Measurements from ENCODE around the gene CDH8.
A peak's percentile ranks its signal among the peaks of the same experiment; 100 is the strongest.

Gene CDH8

GRCh38 chr16:61948414-61948813, 87.8 kb downstream of the CDH8 start:
- no peak overlapping the region for H2BK5ac ChIP-seq (ENCODE audit: low read depth, low read length, poor library complexity)
- no peak overlapping the region for H2BK12ac ChIP-seq (ENCODE audit: low read length)
- no peaks in the 10 kb centered on the region for H3K27me3 ChIP-seq (ENCODE audit: insufficient read depth, low read length)
- H3K4ac ChIP-seq (ENCODE audit: low read depth, low read length), result no peak overlapping the region
- H3K79me2 ChIP-seq (ENCODE audit: control insufficient read depth, insufficient read depth, low read length, poor library complexity), result no peaks in the 10 kb centered on the region
- no peak overlapping the region for H2AFZ ChIP-seq (ENCODE audit: insufficient read depth, low read length, poor library complexity)
- no peak overlapping the region for H4K12ac ChIP-seq (ENCODE audit: low read depth, low read length)
- no peaks in the 10 kb centered on the region for H3K79me1 ChIP-seq (ENCODE audit: low read length)
- no peak for DNase-seq
- H3K4me2 ChIP-seq (ENCODE audit: low read length), result no peak overlapping the region
- no peak overlapping the region for H3K14ac ChIP-seq (ENCODE audit: low read length)
- no peaks in the 10 kb centered on the region for H3K4me1 ChIP-seq (ENCODE audit: control insufficient read depth in 1 of 2, insufficient read depth in 2 of 2, low read length in 2 of 2)
- no peak overlapping the region for H3K9ac ChIP-seq (ENCODE audit: low read length)
- no peak overlapping the region for H3K18ac ChIP-seq (ENCODE audit: low read length)
- H2AK5ac ChIP-seq (ENCODE audit: low read length), result no peak overlapping the region
- no CpG with 5 or more reads among the region's 3 CpGs for WGBS (ENCODE audit: extremely low coverage, insufficient coverage, insufficient read length)
- H3K9me3 ChIP-seq (ENCODE audit: insufficient read depth, low read depth, low read length), result no peaks in the 10 kb centered on the region
- H3K4me3 ChIP-seq (ENCODE audit: low read depth, low read length), result no peak overlapping the region
- no peak overlapping the region for H4K8ac ChIP-seq (ENCODE audit: low read depth, low read length)
- no peak overlapping the region for H3K23ac ChIP-seq (ENCODE audit: low read length)
- H3K36me3 ChIP-seq (ENCODE audit: control insufficient read depth in 1 of 2, insufficient read depth in 2 of 2, low read length in 2 of 2), result no peaks in the 10 kb centered on the region
- no peak overlapping the region for H4K91ac ChIP-seq (ENCODE audit: low read depth, low read length)
- H2BK120ac ChIP-seq (ENCODE audit: insufficient read depth, low read length, poor library complexity), result no peak overlapping the region
- H3K27ac ChIP-seq (ENCODE audit: low read depth, low read length), result no peak overlapping the region

- Histone ChIP-seq H3K9ac (ENCODE audit: low read length) (no peak overlapping the region), H3K27me3 (ENCODE audit: insufficient read depth, low read length) (no peaks in the 10 kb centered on the region), H3K36me3 (ENCODE audit: control insufficient read depth in 1 of 2, insufficient read depth in 2 of 2, low read length in 2 of 2) (no peaks in the 10 kb centered on the region), H3K4ac (ENCODE audit: low read depth, low read length) (no peak overlapping the region), H3K9me3 (ENCODE audit: insufficient read depth, low read depth, low read length) (no peaks in the 10 kb centered on the region), H4K8ac (ENCODE audit: low read depth, low read length) (no peak overlapping the region), H3K23ac (ENCODE audit: low read length) (no peak overlapping the region), H2AFZ (ENCODE audit: insufficient read depth, low read length, poor library complexity) (no peak overlapping the region), H2BK12ac (ENCODE audit: low read length) (no peak overlapping the region), H3K4me2 (ENCODE audit: low read length) (no peak overlapping the region), H2AK5ac (ENCODE audit: low read length) (no peak overlapping the region), H3K14ac (ENCODE audit: low read length) (no peak overlapping the region), H4K12ac (ENCODE audit: low read depth, low read length) (no peak overlapping the region), H3K4me1 (ENCODE audit: control insufficient read depth in 1 of 2, insufficient read depth in 2 of 2, low read length in 2 of 2) (no peaks in the 10 kb centered on the region), H2BK120ac (ENCODE audit: insufficient read depth, low read length, poor library complexity) (no peak overlapping the region), H3K79me2 (ENCODE audit: control insufficient read depth, insufficient read depth, low read length, poor library complexity) (no peaks in the 10 kb centered on the region), H3K18ac (ENCODE audit: low read length) (no peak overlapping the region), H3K4me3 (ENCODE audit: low read depth, low read length) (no peak overlapping the region), H3K79me1 (ENCODE audit: low read length) (no peaks in the 10 kb centered on the region), H2BK5ac (ENCODE audit: low read depth, low read length, poor library complexity) (no peak overlapping the region), H4K91ac (ENCODE audit: low read depth, low read length) (no peak overlapping the region), H3K27ac (ENCODE audit: low read depth, low read length) (no peak overlapping the region)
- no peak for DNase-seq
Observed at GRCh38 chr16:61946019-61946418, 90.2 kb downstream of the CDH8 start.

DNA sequence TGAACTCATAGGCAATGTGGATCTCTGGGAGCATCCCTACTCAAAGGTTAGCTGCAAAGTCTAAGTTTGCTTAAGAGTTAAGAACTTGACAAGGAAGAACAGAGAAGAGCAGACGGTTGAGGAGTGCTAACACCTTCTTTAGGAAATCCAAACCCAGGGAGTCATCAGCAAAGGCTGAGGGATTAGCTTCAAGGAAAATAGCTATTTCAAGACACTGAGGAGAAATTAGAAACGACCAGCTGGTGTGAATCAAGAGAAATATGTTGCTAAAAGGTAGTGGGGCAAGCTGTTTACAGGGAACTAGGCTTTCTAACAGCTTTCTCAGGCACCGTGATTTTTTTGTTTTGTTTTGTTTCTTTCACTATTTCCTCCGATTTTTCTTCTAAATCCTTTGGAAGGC, 90.7 kb downstream of the CDH8 start:
- no peak overlapping the region for H3K23ac ChIP-seq (ENCODE audit: low read length)
- no peak overlapping the region for H2BK12ac ChIP-seq (ENCODE audit: low read length)
- DNase-seq, result no peak
- H2BK5ac ChIP-seq (ENCODE audit: low read depth, low read length, poor library complexity), result no peak overlapping the region
- H3K36me3 ChIP-seq (ENCODE audit: control insufficient read depth in 1 of 2, insufficient read depth in 2 of 2, low read length in 2 of 2), result no peaks in the 10 kb centered on the region
- no peak overlapping the region for H3K4ac ChIP-seq (ENCODE audit: low read depth, low read length)
- no peak overlapping the region for H3K14ac ChIP-seq (ENCODE audit: low read length)
- H3K27ac ChIP-seq (ENCODE audit: low read depth, low read length), result no peak overlapping the region
- no peak overlapping the region for H3K18ac ChIP-seq (ENCODE audit: low read length)
- no peak overlapping the region for H3K4me2 ChIP-seq (ENCODE audit: low read length)
- no peaks in the 10 kb centered on the region for H3K79me1 ChIP-seq (ENCODE audit: low read length)
- H2BK120ac ChIP-seq (ENCODE audit: insufficient read depth, low read length, poor library complexity), result no peak overlapping the region
- H4K12ac ChIP-seq (ENCODE audit: low read depth, low read length), result no peak overlapping the region
- H2AFZ ChIP-seq (ENCODE audit: insufficient read depth, low read length, poor library complexity), result no peak overlapping the region
- no peak overlapping the region for H4K91ac ChIP-seq (ENCODE audit: low read depth, low read length)
- H3K79me2 ChIP-seq (ENCODE audit: control insufficient read depth, insufficient read depth, low read length, poor library complexity), result no peaks in the 10 kb centered on the region
- no peak overlapping the region for H3K9ac ChIP-seq (ENCODE audit: low read length)
- WGBS (ENCODE audit: extremely low coverage, insufficient coverage, insufficient read length), result no CpG with 5 or more reads among the region's 4 CpGs
- no peaks in the 10 kb centered on the region for H3K27me3 ChIP-seq (ENCODE audit: insufficient read depth, low read length)
- H4K8ac ChIP-seq (ENCODE audit: low read depth, low read length), result no peak overlapping the region
- H3K4me3 ChIP-seq (ENCODE audit: low read depth, low read length), result no peak overlapping the region
- no peak overlapping the region for H2AK5ac ChIP-seq (ENCODE audit: low read length)
- no peaks in the 10 kb centered on the region for H3K4me1 ChIP-seq (ENCODE audit: control insufficient read depth in 1 of 2, insufficient read depth in 2 of 2, low read length in 2 of 2)
- H3K9me3 ChIP-seq (ENCODE audit: insufficient read depth, low read depth, low read length), result no peaks in the 10 kb centered on the region

DNA sequence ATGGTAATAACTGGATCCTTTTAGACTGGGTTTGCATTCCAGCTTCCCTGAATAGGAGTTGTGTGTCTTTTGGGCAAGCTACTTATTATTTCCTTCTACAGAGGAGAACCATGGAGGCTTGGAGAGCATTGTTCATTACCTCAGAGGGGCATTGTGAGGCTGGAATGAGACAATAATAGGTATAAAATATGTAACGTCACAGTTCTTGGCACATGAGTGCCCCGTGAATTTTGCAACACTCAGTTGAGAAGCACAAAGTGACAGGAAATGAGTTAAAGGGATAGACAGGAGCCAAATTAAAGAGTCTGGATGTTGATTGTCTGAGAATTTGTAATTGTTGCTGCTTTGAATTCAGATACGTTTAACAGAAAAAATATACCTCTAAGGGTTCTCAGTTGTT, 92.2 kb downstream of the CDH8 start:
- Histone ChIP-seq H3K27ac (ENCODE audit: low read depth, low read length) (no peak overlapping the region), H4K12ac (ENCODE audit: low read depth, low read length) (no peak overlapping the region), H2BK120ac (ENCODE audit: insufficient read depth, low read length, poor library complexity) (no peak overlapping the region), H4K91ac (ENCODE audit: low read depth, low read length) (no peak overlapping the region), H2AFZ (ENCODE audit: insufficient read depth, low read length, poor library complexity) (no peak overlapping the region), H3K18ac (ENCODE audit: low read length) (no peak overlapping the region), H3K9ac (ENCODE audit: low read length) (no peak overlapping the region), H3K9me3 (ENCODE audit: insufficient read depth, low read depth, low read length) (no peaks in the 10 kb centered on the region), H3K79me1 (ENCODE audit: low read length) (no peaks in the 10 kb centered on the region), H3K4me3 (ENCODE audit: low read depth, low read length) (no peak overlapping the region), H3K4me1 (ENCODE audit: control insufficient read depth in 1 of 2, insufficient read depth in 2 of 2, low read length in 2 of 2) (no peaks in the 10 kb centered on the region), H2BK12ac (ENCODE audit: low read length) (no peak overlapping the region), H3K23ac (ENCODE audit: low read length) (no peak overlapping the region), H3K14ac (ENCODE audit: low read length) (no peak overlapping the region), H3K4me2 (ENCODE audit: low read length) (no peak overlapping the region), H3K27me3 (ENCODE audit: insufficient read depth, low read length) (no peaks in the 10 kb centered on the region), H3K79me2 (ENCODE audit: control insufficient read depth, insufficient read depth, low read length, poor library complexity) (no peaks in the 10 kb centered on the region), H3K4ac (ENCODE audit: low read depth, low read length) (no peak overlapping the region), H4K8ac (ENCODE audit: low read depth, low read length) (no peak overlapping the region), H3K36me3 (ENCODE audit: control insufficient read depth in 1 of 2, insufficient read depth in 2 of 2, low read length in 2 of 2) (no peaks in the 10 kb centered on the region), H2AK5ac (ENCODE audit: low read length) (no peak overlapping the region), H2BK5ac (ENCODE audit: low read depth, low read length, poor library complexity) (no peak overlapping the region)
- DNase-seq, result no peak
- WGBS (ENCODE audit: extremely low coverage, insufficient coverage, insufficient read length), result no CpG with 5 or more reads among the region's 3 CpGs

- no peak overlapping the region for H3K4ac ChIP-seq (ENCODE audit: low read depth, low read length)
Observed at GRCh38 chr16:61940611-61941010, 95.6 kb downstream of the CDH8 start.

More at GRCh38 chr16:61940611-61941010, 95.6 kb downstream of the CDH8 start:
- Histone ChIP-seq H4K91ac (ENCODE audit: low read depth, low read length) (no peak overlapping the region), H3K36me3 (ENCODE audit: control insufficient read depth in 1 of 2, insufficient read depth in 2 of 2, low read length in 2 of 2) (no peaks in the 10 kb centered on the region), H3K9ac (ENCODE audit: low read length) (no peak overlapping the region), H3K79me1 (ENCODE audit: low read length) (no peaks in the 10 kb centered on the region), H3K27me3 (ENCODE audit: insufficient read depth, low read length) (no peaks in the 10 kb centered on the region), H3K14ac (ENCODE audit: low read length) (no peak overlapping the region), H4K12ac (ENCODE audit: low read depth, low read length) (no peak overlapping the region), H3K4me2 (ENCODE audit: low read length) (no peak overlapping the region), H3K27ac (ENCODE audit: low read depth, low read length) (no peak overlapping the region), H2BK120ac (ENCODE audit: insufficient read depth, low read length, poor library complexity) (no peak overlapping the region), H2AK5ac (ENCODE audit: low read length) (no peak overlapping the region), H3K4me3 (ENCODE audit: low read depth, low read length) (no peak overlapping the region), H3K18ac (ENCODE audit: low read length) (no peak overlapping the region), H3K79me2 (ENCODE audit: control insufficient read depth, insufficient read depth, low read length, poor library complexity) (no peaks in the 10 kb centered on the region), H4K8ac (ENCODE audit: low read depth, low read length) (no peak overlapping the region), H3K4me1 (ENCODE audit: control insufficient read depth in 1 of 2, insufficient read depth in 2 of 2, low read length in 2 of 2) (no peaks in the 10 kb centered on the region), H3K9me3 (ENCODE audit: insufficient read depth, low read depth, low read length) (no peaks in the 10 kb centered on the region), H3K23ac (ENCODE audit: low read length) (no peak overlapping the region), H2BK5ac (ENCODE audit: low read depth, low read length, poor library complexity) (no peak overlapping the region), H2BK12ac (ENCODE audit: low read length) (no peak overlapping the region), H2AFZ (ENCODE audit: insufficient read depth, low read length, poor library complexity) (no peak overlapping the region)
- WGBS (ENCODE audit: extremely low coverage, insufficient coverage, insufficient read length), result no CpG with 5 or more reads among the region's 10 CpGs
- DNase-seq, result peak; percentile 11 to 35
